GM19395 (cell line): ENCODE results near the gene GNS.
A peak's percentile ranks its signal among the peaks of the same experiment; 100 is the strongest.
"Not testable (repeated sequence)": the region's sequence is repeated elsewhere in the genome, so short reads cannot be mapped to it uniquely, and the experiment has no call there.

Source experiments
- ATAC-seq: cut with Tn5 transposase; IDR thresholded peaks from one replicate; pipeline ENCODE4 v1.9.1; 2021; ENCODE audit warnings: mild to moderate bottlenecking, moderate library complexity; ENCODE audit not compliant: unreplicated experiment

Gene GNS

DNA sequence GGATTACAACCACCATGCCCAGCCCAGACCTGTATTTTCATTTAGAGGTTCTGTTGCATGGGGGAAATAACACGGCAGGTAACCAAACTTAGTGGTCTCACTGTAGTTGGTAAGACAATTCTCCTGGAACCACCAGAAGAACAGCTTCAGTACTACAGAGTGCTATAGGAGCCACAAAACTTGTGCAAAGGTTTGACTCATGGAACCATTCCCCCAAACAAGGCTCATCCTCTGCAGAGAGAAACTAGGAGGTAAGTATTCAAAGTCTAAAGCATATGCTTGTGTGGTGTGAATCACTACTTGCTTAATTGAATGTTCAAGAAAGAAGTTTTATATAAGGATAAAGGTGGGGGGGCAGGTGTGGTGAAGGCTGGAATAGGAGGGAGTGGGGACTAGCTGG is 58.7 kb downstream of the GNS start:
- ATAC-seq, result no peak

GRCh38 chr12:64699504-64700115 is 59.6 kb downstream of the GNS start:
- ATAC-seq, result no peak

- no peak for ATAC-seq
These were observed 63.0 kb downstream of the GNS start for GRCh38 chr12:64696080-64696741.

DNA sequence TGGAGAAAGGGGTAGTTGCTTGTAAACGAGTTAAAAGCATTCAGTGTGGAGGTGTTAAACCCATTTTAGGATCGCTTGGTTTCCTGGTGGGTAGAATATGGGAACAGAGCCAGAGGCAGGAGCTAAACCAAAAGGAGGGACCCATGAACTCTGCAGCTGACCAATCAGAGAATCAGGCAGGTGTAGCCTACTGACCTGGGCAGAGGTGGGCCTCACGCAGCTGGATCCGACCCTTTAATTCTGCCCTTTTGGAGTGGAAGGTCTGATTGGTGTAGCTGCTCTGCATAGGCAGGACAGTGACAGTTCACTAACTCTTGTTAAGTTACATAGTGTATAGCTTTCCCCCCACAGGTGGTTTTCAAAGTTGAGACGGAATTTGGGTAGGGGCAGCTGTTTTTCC is 63.7 kb downstream of the GNS start:
- no peak for ATAC-seq

GRCh38 chr12:64694130-64695040 is 64.8 kb downstream of the GNS start:
- ATAC-seq, result no peak

GRCh38 chr12:64691795-64692583 is 67.2 kb downstream of the GNS start:
- ATAC-seq, result no peak

GRCh38 chr12:64691227-64691794 is 67.9 kb downstream of the GNS start:
- ATAC-seq, result no peak

DNA sequence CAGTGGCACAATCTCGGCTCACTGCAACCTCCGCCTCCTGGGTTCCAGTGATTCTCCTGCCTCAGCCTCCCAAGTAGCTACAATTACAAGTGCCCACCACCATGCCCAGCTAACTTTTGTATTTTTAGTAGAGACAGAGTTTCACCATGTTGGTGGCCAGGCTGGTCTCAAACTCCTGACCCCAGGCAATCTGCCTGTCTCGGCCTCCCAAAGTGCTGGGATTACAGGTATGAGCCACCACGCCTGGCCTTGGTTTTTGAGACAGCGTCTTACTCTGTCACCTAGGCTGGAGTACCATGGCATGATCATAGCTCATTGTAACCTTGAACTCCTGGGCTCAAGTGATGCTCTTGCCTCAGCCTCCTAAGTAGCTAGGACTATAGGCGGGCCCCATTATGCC is 69.0 kb downstream of the GNS start:
- not testable (repeated sequence) for ATAC-seq

- no peak for ATAC-seq
These were observed 70.5 kb downstream of the GNS start for GRCh38 chr12:64688715-64689114.

GRCh38 chr12:64688219-64688618 is 71.0 kb downstream of the GNS start:
- no peak for ATAC-seq

DNA sequence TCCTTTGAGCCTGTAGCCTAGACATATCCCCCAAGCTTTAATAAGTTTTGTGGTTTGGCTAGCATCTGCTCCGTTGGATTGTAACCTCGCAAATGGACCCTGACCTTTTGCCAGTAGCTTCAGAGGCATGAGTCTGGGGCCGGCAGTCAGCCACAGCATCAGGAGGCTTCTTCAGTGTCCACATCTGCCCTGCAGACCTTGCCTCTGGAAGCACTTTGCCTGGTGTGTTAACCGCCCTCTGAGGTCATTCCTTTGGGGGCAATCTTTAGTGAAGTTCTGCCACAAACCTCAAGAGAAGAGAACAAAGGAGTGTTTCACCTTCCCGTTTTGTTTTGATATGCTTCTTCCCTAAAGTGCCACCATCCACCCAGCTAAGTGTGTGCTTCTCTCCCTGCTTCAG is 71.4 kb downstream of the GNS start:
- ATAC-seq, result no peak

DNA sequence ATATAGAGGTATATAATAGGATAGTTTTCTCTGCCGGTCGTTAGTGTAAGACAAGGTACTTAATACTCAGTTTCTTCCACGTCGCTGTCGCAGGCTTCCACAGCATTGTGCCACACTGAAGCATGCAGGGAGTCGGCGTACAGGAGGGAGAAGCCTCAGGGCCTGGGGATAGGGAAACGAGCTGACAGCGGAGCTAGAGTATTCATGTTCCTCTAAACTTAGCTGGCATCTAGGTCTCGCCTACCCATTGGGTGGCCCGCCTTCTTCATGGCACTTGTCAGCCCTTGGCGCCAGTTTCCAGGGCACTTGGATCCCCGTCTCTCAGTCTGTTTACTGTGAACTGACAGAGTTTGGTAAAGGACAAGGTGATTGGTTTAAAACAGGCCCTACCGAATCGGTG is 73.6 kb downstream of the GNS start:
- ATAC-seq, result no peak

- ATAC-seq, result no peak
These were observed 74.2 kb downstream of the GNS start for GRCh38 chr12:64685050-64685449.

GRCh38 chr12:64683816-64684543 is 75.2 kb downstream of the GNS start:
- no peak for ATAC-seq

- ATAC-seq, result no peak
These were observed 76.5 kb downstream of the GNS start for GRCh38 chr12:64682572-64683277.

DNA sequence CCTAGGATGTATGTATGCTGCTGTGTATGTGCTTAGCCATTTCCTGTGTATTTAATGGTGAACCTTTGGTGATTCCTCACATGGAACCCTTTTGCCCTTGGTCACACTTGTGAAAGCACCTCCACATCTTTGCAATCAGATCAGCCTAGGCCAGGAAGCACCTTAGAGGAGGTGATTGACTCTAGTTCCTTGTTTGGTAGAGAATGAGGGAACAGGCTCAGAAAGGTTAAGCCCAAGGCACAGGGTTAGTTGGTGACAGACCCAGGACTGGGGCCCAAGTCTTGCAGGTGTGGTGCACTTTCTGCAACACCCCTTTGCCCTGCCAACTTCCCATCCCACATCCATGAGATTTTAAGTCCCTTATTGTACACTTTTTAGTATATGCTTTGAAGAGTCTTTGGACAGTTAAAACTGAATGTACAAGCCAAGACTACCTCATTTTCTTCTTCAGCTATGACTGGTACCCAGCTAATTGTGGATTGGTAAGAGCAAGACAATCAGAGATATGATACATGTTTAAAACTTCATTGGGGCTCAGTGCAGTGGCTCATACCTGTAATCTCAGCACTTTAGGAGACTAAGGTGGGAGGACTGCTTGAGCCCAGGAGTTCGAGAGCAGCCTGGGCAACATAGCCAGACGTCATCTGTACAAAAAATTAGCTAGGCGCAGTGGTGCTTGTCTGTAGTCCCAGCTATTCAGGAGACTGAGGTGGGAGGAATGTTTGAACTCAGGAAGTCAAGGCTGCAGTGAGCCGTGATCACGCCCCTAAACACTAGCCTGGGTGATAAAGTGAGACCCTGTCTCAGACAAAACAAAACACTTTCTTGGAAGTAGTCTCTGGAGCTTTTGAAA is 77.8 kb downstream of the GNS start:
- peak; percentile 44 for ATAC-seq

- no peak for ATAC-seq
These were observed 79.0 kb downstream of the GNS start for GRCh38 chr12:64680235-64680634.

DNA sequence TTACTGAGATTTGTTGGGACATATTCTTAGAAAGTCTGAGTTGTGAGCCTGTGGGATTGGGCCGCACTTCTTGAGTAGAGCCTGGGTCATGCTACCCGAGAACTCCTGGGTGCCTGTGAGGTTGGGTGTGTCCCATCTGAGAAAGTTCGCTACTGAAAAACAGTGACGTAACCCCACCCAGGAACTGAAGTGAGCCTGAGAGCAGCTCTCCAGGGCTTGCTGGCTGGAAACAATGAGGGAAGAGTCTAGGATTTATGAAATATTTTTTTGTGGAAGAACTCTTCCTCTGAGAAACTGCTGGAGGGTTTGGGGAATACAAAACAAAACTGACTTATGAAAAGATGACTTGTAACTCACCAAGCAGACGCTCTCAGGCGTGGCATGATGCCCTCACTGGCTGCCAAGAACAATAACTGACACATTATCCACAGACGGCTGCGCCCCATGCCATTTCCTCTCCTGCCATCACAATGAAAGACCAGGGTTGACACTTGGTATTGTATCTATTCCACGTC is 79.7 kb downstream of the GNS start:
- ATAC-seq, result peak; percentile 65
